HL-60/S4 (cell line): ENCODE results near the gene NUDCD3.
"Not testable (repeated sequence)": the region's sequence is repeated elsewhere in the genome, so short reads cannot be mapped to it uniquely, and the experiment has no call there.

Source experiments
- in situ Hi-C: fragments of 300-500 bp; cut with MboI; formaldehyde crosslinking; loops from 2 replicates; pipeline ENCODE4 v1.14.3; 2022; ENCODE audit warnings: low sequenced_read_pairs

Gene NUDCD3

DNA sequence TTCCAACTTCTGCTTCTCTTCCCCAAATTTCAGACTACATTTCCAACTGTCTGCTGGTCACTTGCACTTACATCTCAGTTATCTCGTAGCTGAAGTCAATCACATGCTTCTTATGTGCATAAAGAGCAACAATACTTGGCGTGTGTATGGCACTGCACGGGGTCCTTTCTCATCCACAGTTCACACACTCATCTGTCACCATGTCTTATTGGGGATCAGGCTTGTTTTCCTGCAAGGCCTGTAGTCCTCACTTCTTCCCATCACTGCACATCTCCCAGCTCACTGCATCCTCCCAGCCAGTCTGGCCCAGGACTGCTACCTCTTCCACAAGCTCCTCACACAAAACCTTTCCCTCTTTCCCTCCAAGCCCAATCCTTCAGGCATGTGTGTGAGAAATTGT is 35.3 kb downstream of the NUDCD3 start:
- in situ Hi-C loops, result no loop called here

DNA sequence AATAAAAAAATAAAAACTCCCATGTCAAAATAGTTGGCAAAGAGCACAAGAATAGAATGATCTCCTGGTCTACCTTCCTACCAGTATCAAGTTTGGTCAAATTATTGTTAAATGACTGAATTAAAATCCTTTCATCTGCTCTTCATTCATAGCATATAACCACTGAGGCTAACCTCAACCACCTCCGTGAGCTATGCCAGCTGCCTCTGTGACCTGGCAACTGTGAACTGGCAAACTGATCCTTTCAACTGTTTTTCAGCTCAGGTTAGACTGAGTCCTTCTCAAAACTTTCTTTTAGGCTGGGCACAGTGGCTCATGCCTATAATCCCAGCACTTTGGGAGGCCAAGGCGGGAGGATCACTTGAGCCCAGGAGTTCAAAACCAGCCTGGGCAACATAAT is 36.1 kb downstream of the NUDCD3 start:
- in situ Hi-C loops, result no loop called here

GRCh38 chr7:44451123-44451522 is 39.3 kb downstream of the NUDCD3 start:
- in situ Hi-C loops, result no loop called here

DNA sequence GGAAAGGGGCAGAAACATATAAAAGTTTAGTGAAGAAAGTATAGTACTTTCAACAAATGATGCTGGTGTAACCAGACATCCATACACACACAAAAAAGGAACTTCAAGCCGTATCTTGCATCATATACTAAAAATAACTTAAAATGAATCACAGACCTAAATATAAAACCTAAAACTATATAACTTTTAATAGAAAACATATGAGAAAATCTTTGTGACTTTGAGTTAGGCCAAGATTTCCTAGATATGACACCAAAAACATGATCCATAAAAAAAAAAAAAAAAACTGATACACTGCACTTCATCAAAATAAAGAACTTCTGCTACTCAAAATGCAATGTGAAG is 40.9 kb downstream of the NUDCD3 start:
- in situ Hi-C loops, result no loop called here

GRCh38 chr7:44448922-44449583 is 41.4 kb downstream of the NUDCD3 start:
- in situ Hi-C loops, result no loop called here

DNA sequence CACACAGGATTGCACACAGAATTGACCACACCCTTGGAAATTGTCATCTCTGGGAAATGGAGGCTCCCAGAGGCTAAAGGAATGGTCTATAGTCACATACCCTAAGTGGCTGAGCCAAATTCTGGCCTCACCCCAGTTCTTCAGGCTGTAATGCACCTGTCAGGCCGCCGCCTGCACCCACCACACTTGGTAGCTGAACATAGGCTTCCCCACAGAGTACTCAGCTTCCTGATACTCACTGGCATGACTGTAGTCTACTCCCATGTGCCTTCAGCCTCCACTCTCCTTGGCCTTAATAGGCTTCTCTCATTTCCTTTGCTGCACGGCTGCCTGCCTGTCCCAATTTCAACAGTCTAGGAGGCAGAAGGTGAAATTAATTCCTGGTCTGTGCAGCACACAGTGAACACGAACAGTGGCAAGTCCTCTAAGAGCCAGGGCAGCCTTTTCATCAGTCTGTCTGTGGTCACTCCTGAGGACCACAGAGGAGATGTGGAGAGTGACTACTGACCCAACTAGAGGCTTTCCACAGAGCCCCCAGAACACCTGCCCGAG is 42.5 kb downstream of the NUDCD3 start:
- in situ Hi-C loops, result no loop called here

- in situ Hi-C loops, result no loop called here
Measured at GRCh38 chr7:44445986-44446671, 44.3 kb downstream of the NUDCD3 start.

GRCh38 chr7:44441079-44441478 is 49.4 kb downstream of the NUDCD3 start:
- in situ Hi-C loops, result no loop called here

GRCh38 chr7:44440577-44441078 is 49.8 kb downstream of the NUDCD3 start:
- in situ Hi-C loops, result no loop called here

DNA sequence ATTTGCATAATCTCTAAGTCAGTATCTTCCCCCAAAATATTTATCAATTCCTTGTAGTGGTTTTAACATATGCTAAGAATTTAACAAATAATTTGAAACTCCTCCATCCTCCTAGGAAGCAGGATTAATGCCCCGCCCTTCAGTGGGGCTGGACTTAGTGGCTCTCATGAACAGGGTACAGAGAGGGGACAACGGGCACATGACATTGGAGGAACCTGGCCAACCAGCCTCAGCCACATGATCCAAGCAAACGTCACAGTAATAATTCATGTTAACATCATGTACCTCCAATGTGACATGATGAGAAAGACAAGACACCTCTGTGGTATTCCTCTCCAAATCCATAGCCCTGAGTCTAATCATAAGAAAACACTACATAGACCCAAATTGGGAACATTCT is 50.5 kb downstream of the NUDCD3 start:
- in situ Hi-C loops, result no loop called here

GRCh38 chr7:44438816-44439215 is 51.6 kb downstream of the NUDCD3 start:
- in situ Hi-C loops, result no loop called here

DNA sequence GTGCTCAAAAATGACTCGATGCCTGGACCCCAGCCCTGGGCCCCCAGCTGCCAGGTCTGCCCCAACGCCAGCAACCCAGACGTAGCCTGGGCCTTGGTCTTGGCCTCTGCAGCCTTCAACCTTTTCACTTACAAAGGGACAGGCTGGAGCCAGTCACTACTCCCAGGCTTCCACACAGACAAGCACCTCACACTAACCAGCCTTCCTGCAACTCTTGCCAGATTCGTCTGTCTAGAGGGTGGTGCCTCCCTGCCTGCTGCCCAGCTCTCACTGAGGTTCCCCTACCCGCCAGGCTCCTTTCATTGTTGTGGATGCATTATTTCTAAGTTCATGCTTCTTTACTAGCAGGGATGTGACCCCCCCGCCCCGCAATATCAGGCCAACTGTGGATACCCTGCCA is 56.3 kb downstream of the NUDCD3 start:
- in situ Hi-C loops, result no loop called here

- in situ Hi-C loops, result no loop called here
Measured at GRCh38 chr7:44433255-44434022, 57.0 kb downstream of the NUDCD3 start.

DNA sequence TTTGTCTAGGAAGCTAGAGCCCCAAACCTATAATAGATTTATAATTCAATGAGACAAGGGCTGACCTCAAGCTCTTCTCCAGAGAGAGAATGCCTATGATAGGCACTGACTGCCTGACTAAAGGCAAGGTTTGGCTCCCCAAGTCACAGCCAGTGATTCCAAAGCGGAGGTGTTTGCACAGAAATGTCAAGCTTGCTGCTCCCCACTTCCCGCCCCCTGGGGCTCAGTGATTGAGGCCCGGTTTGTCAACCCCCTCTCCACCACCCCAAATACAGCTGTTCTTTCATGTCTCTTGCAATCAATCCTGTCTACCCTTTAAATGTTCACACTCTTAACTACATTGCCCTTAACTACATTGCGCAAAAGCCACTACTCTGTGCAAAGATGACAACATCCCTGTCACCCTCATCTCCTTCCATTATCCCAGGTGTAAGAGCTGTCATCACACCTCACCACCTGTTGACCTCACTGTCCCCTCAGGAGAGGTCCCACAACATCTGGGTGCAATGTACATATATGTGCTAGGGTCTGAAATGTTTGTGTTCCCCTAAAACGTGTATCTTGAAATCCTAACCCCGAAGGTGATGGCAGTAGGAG is 58.0 kb downstream of the NUDCD3 start:
- in situ Hi-C loops, result no loop called here

GRCh38 chr7:44431091-44431608 is 59.3 kb downstream of the NUDCD3 start:
- in situ Hi-C loops, result no loop called here

DNA sequence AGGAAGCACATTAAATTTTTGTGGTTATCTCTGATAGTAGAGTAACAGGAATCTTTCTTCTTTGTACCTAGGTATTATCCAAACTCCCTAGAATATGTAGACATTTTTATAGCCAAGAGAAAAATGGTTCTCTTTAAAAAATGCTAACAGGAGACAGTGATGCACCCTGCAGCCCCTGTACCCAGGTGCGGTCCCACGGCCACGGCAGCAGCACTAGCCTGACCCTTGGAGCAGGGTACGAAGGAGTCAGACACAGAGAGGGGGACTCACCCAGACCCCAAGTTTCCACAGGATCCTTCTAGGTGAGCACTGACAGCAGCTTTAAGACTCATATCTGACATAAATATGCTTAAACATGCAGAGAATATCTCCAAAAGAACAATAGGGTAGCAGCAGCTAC is 60.4 kb downstream of the NUDCD3 start:
- in situ Hi-C loops, result no loop called here

GRCh38 chr7:44424762-44425161 is 65.7 kb downstream of the NUDCD3 start:
- in situ Hi-C loops, result not testable (repeated sequence)

GRCh38 chr7:44416941-44417340 is 73.5 kb downstream of the NUDCD3 start:
- in situ Hi-C loops, result no loop called here

DNA sequence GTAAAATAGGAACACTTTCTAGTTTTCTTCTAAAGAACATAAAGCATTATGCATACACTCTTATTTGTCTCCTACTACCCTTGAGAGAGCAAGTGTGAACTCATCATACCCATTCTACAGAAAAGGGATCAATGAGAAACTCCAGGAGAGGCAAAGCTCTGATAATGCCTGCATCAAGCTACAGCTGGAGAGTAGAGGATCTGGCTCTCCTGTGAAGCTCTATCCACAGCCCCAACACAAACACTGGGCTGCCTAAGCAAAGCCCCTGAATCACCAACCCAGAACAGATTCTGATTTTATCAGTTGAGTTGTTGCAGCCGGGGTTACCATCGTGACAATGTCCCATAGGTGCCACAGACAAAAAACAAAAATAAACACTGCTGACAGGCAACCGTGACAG is 74.9 kb downstream of the NUDCD3 start:
- in situ Hi-C loops, result no loop called here

DNA sequence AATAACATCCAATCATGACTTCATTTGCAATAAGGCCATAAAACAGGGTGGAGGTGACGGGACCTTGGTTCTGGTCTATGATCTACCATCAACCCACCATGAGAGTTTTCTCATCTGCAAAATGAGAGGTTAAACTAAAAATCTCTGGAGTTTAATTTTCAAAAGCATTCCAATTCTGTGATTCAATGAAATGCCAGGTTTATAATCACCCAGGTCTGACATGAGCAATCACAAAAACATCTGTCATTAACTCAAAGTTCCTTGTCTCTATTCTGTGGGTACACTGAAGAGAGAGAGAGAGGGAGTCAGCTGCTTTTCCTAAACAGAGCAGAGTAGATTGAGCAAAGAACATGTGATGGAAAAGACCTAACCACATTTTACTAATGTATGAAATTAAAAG is 75.4 kb downstream of the NUDCD3 start:
- in situ Hi-C loops, result no loop called here

GRCh38 chr7:44411306-44411705 is 79.2 kb downstream of the NUDCD3 start:
- in situ Hi-C loops, result no loop called here
